Stimulated activated CD8-positive, alpha-beta memory T cell treated with anti-CD3 and anti-CD28 coated beads, Interleukin-15, amount 100 ng/mL, for 48 hours (primary cell): ENCODE results near the gene PTPRD.
"Not testable (repeated sequence)": the region's sequence is repeated elsewhere in the genome, so short reads cannot be mapped to it uniquely, and the experiment has no call there.

Experiments
- DNase-seq, 2 donors: peaks; one replicate each; pipeline ENCODE4 v3.0.0-alpha.2; 2020; ENCODE audit warnings: low read depth in 2 of 2

PTPRD gene

GRCh38 chr9:9319007-9319406 is 1293.8 kb downstream of the PTPRD start:
- no peak for DNase-seq

- not testable (repeated sequence) for DNase-seq
Measured at GRCh38 chr9:9310743-9311142, 1302.1 kb downstream of the PTPRD start.

GRCh38 chr9:9305600-9305999 is 1307.2 kb downstream of the PTPRD start:
- DNase-seq = no peak

- no peak for DNase-seq
Measured at GRCh38 chr9:9299134-9299533, 1313.7 kb downstream of the PTPRD start.

- DNase-seq = no peak
Measured at GRCh38 chr9:9286001-9286400, 1326.8 kb downstream of the PTPRD start.

GRCh38 chr9:9284201-9284600 is 1328.6 kb downstream of the PTPRD start:
- no peak for DNase-seq

GRCh38 chr9:9283159-9283986 is 1329.4 kb downstream of the PTPRD start:
- DNase-seq = no peak

- no peak for DNase-seq
Measured at GRCh38 chr9:9275601-9276000, 1337.2 kb downstream of the PTPRD start.

- no peak for DNase-seq
Measured at GRCh38 chr9:9257999-9258498, 1354.8 kb downstream of the PTPRD start.

- DNase-seq = no peak
Measured at GRCh38 chr9:9246726-9247125, 1366.1 kb downstream of the PTPRD start.

- no peak for DNase-seq
Measured at GRCh38 chr9:9231946-9232345, 1380.9 kb downstream of the PTPRD start.

- no peak for DNase-seq
Measured at GRCh38 chr9:9229269-9229668, 1383.5 kb downstream of the PTPRD start.

- no peak for DNase-seq
Measured at GRCh38 chr9:9223175-9223574, 1389.6 kb downstream of the PTPRD start.

- no peak for DNase-seq
Measured at GRCh38 chr9:9222730-9223129, 1390.1 kb downstream of the PTPRD start.

- DNase-seq = no peak
Measured at GRCh38 chr9:9216934-9217333, 1395.9 kb downstream of the PTPRD start.

GRCh38 chr9:9215050-9215449 is 1397.8 kb downstream of the PTPRD start:
- no peak for DNase-seq

- no peak for DNase-seq
Measured at GRCh38 chr9:9214066-9214465, 1398.7 kb downstream of the PTPRD start.

GRCh38 chr9:9212963-9213362 is 1399.8 kb downstream of the PTPRD start:
- no peak for DNase-seq

GRCh38 chr9:9202276-9202675 is 1410.5 kb downstream of the PTPRD start:
- no peak for DNase-seq

- no peak for DNase-seq
Measured at GRCh38 chr9:9186086-9186485, 1426.7 kb downstream of the PTPRD start.

GRCh38 chr9:9182431-9182830 is 1430.4 kb downstream of the PTPRD start:
- DNase-seq = no peak

GRCh38 chr9:9177081-9177480 is 1435.7 kb downstream of the PTPRD start:
- no peak for DNase-seq

- no peak for DNase-seq
Measured at GRCh38 chr9:9174358-9174757, 1438.4 kb downstream of the PTPRD start.

GRCh38 chr9:9173264-9173663 is 1439.5 kb downstream of the PTPRD start:
- DNase-seq = no peak
